AG09309 (cell line): Measurements from ENCODE around the gene NKAIN4.
"Not testable (repeated sequence)": the region's sequence is repeated elsewhere in the genome, so short reads cannot be mapped to it uniquely, and the experiment has no call there.

Experiments used
- DNase-seq: peaks from one replicate; pipeline ENCODE4 v3.0.0-alpha.2; 2010; ENCODE audit warnings: low read depth
- H3K4me3 ChIP-seq: 2 replicates; pipeline ENCODE4 v1.5.1; 2011; ENCODE audit warnings: mild to moderate bottlenecking, low read depth, low read length, moderate library complexity; ENCODE audit not compliant: control insufficient read depth
- TF ChIP-seq, protein P1 (sequence below): IDR thresholded peaks from 2 replicates; pipeline ENCODE4 v1.5.1; 2011; ENCODE audit warnings: mild to moderate bottlenecking, low read depth, low read length, inconsistent platforms; ENCODE audit not compliant: insufficient read depth, control insufficient read depth; ENCODE audit errors: missing control alignments

The NKAIN4 gene

DNA sequence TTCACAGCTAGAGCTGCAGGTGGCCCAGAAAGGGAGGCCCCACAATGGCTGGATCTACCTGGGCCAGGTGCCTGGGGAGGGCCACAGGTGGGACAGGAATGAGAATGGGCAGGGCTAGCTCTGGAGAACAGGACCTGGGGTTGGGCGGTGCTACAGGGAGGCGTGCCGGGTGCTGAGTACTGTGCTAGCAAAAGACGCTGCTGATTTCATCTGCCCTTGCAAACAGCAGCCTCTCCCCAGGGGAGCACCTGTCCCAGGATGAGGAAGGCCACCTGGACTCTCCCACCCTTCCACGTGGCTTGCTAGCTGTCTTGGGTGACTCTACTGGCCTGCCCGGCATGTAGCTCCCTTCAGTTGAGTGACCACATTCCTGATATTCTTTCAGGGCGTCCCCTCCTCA is 31.7 kb downstream of the NKAIN4 start:
- no peak overlapping the region for H3K4me3 ChIP-seq
- no peak for DNase-seq
- TF ChIP-seq, protein P1, sequence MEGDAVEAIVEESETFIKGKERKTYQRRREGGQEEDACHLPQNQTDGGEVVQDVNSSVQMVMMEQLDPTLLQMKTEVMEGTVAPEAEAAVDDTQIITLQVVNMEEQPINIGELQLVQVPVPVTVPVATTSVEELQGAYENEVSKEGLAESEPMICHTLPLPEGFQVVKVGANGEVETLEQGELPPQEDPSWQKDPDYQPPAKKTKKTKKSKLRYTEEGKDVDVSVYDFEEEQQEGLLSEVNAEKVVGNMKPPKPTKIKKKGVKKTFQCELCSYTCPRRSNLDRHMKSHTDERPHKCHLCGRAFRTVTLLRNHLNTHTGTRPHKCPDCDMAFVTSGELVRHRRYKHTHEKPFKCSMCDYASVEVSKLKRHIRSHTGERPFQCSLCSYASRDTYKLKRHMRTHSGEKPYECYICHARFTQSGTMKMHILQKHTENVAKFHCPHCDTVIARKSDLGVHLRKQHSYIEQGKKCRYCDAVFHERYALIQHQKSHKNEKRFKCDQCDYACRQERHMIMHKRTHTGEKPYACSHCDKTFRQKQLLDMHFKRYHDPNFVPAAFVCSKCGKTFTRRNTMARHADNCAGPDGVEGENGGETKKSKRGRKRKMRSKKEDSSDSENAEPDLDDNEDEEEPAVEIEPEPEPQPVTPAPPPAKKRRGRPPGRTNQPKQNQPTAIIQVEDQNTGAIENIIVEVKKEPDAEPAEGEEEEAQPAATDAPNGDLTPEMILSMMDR: no peak

DNA sequence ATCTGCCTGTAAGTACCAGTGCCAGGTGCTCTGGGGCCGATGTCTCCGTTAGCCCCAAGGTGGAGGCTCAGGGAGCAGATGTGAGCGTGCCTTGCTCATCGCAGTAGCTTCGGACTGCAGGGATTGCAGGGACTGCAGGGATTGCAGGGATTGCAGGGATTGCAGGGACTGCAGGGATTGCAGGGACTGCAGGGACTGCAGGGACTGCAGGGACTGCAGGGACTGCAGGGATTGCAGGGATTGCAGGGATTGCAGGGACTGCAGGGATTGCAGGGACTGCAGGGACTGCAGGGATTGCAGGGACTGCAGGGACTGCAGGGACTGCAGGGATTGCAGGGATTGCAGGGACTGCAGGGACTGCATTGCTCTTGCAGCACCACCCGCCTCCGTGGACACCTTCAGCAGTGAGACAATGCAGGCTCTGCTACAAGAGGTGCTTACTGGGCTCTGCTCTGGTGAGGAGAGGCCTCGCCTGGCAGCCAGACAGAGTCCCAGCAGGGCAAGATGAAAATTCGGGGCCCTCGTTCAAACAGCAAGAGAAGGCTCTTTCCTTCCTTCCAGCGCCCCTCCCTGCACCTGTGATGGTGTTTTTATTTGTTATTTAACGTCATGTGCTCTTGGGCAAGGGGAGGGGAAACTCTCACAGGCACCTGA is 32.7 kb downstream of the NKAIN4 start:
- H3K4me3 ChIP-seq, DNase-seq: not testable (repeated sequence)

DNA sequence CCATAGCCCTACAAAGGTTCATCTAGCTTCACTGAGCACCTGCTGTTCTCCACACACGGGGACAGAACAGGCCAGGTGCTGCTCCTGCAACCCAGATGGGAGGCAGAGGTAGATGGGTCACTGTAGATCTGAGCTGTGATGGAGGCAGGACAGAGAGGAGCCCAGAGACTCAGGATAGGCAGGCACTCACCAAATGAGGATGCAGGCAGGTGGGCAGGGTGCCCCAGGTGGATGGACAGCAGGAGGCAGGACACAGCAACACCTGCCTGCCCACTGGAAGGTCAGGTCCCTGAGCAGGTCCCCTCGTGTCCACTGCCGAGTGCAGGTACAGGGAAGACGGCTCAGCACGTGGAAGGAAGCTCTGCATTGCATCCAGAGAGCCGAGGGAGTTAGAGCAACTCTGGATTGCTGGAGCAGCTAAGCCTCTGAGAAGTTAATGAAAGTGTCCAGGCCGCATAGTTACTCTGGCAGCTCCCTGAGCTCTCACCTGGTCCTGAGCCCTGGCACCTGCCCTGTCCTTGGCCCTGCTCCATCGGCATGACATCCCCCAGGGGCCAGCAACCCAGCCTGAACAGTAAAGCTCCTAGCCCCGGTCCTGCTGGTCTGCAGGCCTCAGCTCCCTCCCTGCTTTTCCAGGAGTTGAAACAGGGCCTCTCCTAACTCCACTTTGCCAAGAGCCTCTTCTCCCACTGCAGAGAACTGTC is 33.4 kb downstream of the NKAIN4 start:
- TF ChIP-seq, protein P1: no peak

DNA sequence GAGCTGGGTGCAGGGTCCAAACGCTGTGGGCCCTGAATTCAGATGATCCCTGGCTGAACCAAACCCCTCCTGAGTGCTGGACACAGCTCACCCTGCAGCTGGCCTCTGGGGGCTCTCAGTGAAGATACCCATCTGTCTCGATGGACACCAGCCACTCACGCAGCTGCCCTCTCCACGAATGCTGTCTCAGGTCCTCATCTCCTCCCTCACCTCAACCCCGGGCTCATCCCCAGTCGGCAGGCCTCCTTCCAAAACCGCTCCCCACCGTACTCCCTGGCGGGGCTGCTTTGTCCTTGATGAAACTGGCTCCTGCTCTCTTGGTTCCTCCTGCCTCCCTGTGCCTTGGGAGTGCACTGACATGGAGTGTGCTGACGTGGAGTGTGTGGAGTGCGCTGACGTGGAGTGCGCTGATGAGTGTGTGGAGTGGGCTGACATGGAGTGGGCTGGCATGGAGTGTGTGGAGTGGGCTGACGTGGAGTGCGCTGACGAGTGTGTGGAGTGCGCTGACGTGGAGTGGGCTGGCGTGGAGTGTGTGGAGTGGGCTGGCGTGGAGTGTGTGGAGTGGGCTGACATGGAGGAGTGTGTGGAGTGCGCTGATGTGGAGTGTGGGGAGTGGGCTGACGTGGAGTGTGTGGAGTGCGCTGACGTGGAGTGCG is 34.3 kb downstream of the NKAIN4 start:
- DNase-seq: no peak
- no peak overlapping the region for H3K4me3 ChIP-seq
- TF ChIP-seq, protein P1: no peak

More for the DNA sequence above, 33.4 kb downstream of the NKAIN4 start:
- no peak for DNase-seq
- no peak overlapping the region for H3K4me3 ChIP-seq

DNA sequence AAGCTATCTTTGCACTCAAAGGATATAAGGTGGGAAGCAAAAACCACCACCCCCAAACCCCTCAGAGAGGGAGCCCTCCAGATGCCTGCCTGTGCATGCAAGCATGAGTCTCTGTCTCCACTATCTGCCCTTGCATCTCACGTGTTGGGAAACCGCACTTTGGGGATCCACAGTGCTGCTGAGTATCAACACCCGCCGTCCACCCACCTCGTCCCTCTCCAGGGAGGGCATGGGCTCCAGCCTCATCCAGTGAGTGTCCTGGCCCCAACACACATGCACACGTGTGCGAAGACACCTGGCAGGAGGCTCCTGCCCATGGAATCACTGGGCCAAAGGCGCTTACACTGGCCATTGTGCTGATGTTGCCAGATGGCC is 34.8 kb downstream of the NKAIN4 start:
- TF ChIP-seq, protein P1: no peak
- H3K4me3 ChIP-seq: no peak overlapping the region
- no peak for DNase-seq

DNA sequence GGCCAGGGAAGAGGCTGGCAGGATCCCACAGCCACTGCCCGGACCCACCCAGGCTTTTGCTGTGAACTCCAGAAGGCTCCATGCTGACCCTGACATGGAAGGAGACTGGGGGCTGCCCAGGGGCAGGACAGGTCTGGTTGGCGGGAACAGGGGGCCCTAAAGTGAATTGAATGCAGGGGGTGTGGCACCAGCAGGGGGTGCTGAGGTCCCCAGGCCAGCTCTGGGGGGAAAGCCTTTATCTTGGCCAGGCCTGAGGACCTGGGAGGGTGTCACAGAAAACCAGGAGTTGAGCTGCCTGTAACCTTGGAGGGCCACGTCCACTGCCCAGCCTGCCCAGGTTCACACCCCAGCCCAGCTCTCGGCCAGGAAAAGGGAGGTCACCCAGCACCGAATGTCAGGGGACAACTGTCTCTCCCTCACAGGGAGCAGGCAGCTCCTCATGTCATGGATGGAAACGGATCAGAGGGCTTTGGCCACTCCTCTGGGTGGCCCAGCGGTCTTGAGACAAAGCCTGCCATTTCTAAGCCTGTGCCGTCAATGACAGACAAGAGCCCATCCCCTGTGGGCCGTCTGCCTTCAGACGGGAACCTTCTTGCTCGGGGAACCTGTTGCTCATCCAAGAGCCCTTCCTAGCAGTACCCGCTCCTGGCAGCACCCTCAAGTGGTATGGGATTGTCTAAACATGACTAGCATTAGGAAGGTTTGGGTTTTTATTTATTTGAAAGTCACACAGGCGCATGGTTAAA is 35.4 kb downstream of the NKAIN4 start:
- H3K4me3 ChIP-seq: no peak overlapping the region
- TF ChIP-seq, protein P1: no peak
- no peak for DNase-seq
